ENCODE results near the gene SASH1.

Gene SASH1

DNA sequence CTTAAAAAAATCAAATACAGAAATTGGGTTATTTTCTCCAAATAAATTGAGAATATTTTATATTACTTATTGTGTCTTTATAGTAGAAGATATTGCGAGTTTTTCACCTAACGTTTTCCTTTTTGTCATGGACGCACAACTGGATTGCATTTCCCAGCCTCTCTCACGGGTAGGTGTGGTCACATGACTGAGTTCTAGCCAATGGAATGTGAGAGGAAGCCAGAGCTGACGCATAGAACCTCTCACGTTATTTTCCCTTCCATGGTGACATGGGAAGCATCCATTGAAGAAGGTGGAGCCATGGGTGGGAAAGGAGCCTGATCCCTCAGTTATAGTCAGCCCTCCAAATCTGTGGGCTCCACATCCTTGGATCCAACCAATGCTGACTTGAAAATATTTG, 248.2 kb downstream of the SASH1 start:
- DNase-seq (ENCODE audit: low spot score), result no peak

DNA sequence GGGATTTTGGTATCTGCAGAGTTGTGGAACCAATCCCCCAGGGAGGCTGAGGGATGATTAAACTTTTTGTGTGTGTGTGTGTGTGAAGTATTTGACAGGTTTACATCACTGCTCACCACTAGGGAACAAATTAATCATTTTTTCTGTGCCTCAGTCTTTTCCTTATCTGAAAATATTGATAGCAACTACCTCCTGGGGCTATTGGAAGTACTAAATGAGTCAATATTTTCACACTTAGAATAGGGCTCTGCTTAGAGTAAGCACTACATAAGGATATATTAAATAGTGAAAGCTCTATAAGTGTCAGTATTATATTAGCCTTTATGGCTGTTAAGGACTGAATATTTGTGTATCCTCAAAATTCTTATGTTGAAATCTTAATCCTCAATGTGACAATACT, 249.0 kb downstream of the SASH1 start:
- DNase-seq (ENCODE audit: low spot score), result no peak

DNA sequence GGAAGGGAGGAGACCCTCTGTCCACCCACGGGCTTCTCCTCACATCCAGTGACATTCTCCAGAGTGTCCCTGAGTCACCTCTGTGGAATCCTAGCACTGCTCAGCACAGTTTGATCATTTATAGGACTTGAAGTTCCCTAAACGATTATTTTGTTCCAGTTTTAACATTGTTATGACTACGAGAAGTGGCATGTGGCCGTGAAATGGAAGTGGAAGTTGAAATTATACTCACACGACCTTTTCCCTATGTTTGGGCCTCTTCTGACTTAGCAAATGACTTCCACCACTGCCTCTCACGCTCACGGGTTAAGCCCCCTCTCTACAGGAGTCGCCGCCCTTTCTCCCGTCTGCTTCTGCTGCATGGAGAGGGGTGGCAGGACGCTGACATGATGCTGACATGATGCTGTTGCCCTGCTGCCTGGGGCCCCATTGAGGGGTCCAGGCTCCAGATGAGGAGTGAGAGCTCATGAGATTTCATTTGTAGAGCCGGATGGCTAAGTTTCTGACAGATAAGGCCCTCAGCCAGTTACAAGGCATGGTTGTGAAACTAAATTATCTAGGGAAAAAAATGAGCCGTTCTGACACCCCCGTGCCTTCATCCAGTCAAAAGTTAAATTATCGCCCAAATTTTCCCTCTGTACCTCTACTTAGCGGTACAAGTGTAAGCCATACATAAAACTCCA, 250.6 kb downstream of the SASH1 start:
- DNase-seq (ENCODE audit: low spot score), result peak; percentile 25

DNA sequence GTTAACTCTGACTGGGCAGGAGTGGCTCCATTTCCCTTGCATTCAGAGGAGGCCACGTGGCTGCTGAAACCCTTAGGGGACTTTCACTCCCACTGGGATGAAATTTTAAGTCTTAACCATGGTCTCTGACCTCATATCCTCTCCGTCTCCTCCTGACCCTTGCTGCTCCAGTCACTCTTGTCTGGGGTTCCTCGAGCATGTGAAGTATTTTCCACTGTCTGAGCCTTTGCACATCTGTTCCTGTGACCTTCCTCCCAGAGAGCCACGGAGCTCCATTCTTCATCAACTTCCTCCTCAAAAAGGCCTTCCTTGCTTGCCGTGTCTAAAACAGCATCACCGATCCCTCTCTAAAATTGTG, 251.2 kb downstream of the SASH1 start:
- no peak for DNase-seq (ENCODE audit: low spot score)

DNA sequence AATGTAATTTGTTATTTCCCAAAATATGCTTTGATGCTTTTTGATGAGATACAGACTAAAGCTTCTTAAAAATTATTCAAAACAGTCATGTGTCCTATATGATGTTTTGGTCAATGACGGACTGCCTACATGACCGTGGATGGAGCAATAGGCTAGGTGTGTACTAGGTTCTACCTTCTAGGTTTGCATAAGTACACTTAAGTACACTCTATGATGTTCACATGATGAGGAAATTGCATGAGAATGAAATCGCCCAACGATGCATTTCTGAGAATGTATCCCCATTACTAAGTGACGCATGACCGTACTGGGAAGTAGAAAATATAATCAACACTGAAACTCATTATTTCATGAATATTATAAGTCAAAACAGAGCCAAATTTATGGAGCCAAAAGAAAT, 252.9 kb downstream of the SASH1 start:
- no peak for DNase-seq (ENCODE audit: low spot score)

DNA sequence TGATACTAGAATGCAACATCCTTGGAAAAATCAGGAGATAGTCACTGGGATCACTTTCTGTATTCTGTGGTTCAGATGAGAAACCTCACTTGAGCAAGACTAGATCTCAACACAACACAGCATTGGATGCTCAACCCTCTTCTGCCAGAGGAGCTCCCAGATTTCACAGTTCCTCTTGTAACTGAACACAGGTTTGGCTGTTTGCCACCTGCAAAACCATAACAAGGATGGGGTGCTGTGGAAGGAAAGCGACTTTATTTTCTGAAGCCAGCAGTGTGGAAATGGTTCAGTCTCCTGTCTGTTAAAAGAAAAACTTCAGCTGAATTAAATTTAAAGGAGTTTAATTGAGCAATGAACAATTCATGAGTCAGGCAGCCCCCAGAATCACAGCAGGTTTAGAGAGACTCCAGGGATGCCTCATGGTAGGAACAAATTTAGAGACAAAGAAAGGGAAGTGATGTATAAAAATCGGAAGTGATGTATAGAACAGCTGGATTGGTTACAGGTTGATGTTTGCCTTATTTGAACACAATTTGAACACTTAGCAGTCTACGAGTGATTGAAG, 254.3 kb downstream of the SASH1 start:
- DNase-seq (ENCODE audit: low spot score), result no peak

DNA sequence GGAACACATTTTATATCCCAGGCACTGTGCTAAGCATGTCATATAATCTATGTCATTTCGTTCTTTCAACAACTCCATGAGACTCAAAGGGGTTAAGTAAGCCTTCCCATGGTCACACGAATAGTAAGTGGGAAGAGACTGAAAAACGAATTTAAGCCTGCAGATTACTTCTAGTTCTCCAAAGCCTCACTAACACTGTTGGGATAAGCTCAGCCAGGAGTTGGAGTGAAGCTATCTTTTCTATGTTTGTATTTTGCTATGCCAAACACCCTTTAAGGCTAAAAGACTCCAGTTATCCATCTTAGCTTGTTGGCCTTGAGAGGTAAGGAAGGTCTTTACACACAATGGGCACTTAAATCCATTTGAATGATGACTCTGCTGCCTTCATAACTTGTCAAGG, 256.1 kb downstream of the SASH1 start:
- DNase-seq (ENCODE audit: low spot score), result no peak

DNA sequence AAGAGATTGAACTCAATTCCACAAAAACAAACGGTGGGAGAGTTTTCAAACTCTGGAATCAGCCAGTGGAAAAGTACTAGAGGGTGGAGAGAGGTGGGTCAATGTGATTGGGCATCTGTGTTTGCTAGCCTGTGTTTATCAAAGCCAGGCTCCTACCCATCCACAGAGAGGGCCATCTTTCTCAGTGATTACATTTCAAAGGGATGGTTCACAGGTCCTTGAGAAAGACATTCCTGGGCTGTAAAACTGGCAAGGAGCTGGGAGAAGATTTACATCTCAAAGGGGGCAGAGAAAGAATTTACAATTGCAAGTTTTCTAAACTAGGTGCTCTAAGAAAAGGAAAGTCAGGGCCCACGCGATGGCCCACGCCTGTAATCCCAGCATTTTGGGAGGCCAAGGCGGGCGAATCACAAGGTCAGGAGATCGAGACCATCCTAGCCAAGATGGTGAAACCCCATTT, 257.4 kb downstream of the SASH1 start:
- DNase-seq (ENCODE audit: low spot score), result no peak

Data from AG20443 (cell line).